GM19193 (cell line): ENCODE results near the gene ATXN7L3.

ENCODE experiments used
- POLR2A ChIP-seq: IDR thresholded peaks from 4 replicates; pipeline ENCODE4 v1.6.1; 2011; ENCODE audit not compliant: insufficient read depth, insufficient read length; ENCODE audit errors: extremely low read depth

Gene ATXN7L3

DNA sequence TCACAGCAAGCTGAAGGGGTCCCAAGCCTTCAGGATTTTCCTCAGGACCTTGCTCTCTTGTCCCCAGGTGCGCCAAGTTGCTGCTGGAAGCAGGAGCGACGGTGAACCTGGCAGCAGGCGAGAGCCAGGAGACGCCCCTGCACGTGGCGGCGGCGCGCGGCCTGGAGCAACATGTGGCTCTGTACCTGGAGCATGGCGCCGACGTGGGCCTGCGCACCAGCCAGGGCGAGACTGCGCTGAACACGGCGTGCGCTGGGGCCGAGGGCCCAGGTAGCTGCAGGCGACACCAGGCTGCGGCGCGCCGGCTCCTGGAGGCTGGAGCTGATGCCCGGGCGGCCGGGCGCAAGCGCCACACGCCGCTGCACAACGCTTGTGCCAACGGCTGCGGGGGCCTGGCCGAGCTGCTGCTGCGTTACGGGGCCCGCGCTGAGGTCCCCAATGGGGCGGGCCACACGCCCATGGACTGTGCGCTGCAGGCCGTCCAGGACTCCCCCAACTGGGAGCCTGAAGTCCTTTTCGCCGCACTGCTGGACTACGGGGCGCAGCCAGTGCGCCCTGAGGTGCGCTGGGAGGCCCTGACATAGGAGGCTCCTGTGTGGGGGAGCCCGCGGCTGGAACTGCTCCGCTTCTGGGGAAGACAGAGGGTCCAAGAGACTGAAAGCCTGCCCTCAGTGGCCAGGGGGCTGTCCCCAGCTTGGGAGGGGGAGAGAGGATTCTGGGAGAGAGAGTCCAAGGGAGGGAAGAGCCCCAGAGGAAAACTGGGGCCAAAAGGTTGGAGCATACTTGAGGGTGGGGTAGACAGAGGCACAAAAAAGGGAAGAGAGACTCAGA lies 22.8 kb downstream of the ATXN7L3 start:
- no peak for TF ChIP-seq POLR2A

DNA sequence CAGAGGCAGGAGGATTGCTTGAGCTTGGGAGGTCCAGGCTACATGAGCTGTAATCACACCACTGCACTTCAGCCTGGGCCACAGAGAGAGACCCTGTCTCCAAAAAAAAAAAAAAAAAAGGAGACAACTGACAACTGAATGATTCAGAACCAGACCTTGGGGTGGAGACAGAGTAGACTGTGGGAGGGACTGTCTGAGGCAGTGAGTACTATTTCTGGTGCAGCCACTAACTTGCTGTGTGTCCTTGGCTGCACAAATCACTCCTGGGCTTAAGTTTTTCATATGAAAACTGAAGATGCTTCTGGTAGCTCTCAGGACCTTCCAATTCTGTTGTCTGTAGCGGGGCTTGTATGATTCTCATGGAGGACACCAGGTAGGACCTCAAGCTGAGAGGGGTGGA lies 23.4 kb downstream of the ATXN7L3 start:
- no peak for TF ChIP-seq POLR2A

DNA sequence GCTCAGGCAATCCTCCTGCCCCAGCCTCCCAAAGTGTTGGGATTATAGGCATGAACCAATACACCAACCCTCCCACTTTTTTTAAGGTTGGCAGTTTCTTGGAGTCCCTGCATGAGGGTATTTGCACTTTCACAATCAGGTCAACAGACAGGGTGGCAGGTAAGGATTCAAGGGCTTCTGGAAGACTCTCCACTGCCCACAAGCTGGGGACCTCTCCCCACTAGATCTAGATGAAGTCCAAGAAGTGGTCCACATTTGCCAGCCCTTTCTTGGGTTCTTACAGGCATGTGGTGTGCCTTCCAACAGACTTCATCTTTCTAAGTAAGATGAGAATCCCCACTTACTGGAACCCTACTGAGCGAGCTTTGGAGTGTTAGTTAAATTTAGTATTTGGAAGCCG lies 25.3 kb downstream of the ATXN7L3 start:
- no peak for TF ChIP-seq POLR2A

DNA sequence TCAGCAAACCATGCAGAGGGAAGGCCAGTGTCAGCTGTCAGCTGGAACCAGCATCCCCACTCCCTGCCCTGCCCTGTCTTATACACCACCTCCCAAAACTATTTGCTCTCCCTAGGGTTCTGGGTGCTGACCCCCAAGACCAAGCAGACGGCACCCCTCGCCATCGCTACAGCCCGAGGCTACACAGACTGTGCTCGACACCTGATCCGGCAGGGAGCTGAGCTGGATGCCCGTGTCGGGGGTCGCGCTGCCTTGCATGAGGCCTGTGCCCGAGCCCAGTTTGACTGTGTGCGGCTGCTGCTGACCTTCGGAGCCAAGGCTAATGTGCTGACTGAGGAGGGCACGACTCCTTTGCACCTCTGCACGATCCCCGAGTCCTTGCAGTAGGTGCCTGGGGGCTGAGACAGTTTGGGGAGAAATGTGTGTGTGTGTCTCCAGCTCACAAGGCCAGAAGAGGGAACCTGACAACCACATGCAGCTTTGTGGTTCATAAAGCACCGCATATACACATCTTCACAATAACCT lies 27.7 kb downstream of the ATXN7L3 start:
- TF ChIP-seq POLR2A = no peak

DNA sequence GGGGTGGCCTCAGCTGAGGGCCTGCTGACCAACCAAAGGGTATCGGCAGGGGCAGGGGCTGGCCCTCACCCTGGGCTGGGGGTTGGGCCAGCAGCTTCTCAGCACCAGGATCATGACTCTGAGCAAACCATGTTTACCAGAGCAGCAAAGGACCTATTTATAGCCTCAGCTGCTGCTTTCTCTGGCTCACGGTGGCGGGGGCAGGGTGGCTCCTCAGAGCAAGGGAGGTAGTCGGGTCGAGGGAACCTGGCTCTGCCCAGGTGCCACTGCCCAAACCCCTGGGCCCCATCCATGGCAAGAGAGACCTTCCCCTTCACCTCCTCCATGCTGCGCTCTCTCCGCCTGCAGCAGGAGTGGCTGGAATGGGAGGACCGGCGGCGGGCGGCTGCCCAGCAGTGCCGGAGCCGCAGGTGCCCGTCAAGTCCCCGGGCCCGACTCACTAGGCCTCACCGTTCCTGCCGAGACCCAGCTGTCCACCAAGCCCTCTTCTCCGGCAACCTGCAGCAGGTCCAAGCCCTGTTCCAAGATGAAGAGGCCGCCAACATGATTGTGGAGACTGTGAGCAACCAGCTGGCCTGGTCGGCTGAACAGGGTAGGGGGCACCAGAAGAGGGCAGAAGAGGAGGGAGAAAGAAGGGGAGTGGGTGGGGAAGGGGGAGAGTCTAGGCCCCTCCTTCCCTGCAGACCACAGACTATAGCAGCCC lies 29.0 kb downstream of the ATXN7L3 start, which contains the start of gene ASB16:
Gene ASB16 (plus strand): TSS at position 206 of the 703 bp plus-strand sequence. CDS start 86 bp downstream, at position 292.
- no peak for TF ChIP-seq POLR2A

DNA sequence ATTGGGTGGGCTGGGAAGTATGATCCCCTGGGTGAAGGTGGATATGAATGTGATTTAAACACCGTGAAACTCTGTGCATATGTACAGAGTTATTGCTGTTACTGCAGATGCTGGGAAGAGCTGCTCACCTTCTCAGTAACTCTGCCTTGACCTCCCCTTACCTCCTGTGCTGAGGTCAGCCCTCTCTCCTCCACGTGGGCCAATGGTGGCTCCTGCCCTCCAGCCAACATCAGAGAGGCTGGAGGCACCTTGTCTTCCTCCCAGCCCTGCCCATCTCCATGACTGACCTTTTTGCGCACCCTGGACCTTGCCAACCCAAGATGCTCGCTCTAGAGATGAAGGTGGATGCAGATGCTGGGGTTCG lies 29.6 kb downstream of the ATXN7L3 start:
- TF ChIP-seq POLR2A = no peak

DNA sequence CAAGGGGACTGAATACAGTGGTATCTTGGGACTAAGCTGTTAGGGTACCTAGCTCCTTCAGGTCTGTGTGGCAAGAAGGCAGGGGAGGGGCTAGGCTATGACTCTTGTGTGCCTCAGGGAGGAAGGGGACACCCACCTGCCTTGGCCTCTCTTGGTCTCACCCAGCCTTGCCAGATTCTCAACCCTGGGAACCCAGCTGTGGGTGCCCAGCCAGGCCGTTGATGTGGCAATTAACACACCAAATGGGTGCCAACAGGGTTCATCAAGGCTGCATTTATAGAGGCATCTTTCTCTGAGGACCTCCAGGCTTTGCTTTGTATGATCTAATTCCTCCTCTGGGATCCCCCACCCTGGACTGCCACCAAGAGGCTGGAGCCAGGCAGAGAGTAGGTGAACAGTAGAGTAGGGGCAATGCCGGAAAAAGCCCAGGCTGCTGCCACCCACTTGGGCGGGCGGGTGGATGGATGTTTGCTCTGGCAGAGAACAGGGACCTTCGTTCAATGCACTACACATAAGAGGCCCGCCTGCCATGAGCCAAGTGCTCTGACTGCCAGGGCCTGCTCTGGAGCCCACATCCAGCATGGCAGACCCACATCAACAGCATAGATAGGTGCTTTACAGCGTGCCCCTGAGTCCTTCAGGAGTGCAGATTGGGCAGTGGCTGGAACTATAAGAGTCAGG lies 32.4 kb downstream of the ATXN7L3 start:
- no peak for TF ChIP-seq POLR2A

DNA sequence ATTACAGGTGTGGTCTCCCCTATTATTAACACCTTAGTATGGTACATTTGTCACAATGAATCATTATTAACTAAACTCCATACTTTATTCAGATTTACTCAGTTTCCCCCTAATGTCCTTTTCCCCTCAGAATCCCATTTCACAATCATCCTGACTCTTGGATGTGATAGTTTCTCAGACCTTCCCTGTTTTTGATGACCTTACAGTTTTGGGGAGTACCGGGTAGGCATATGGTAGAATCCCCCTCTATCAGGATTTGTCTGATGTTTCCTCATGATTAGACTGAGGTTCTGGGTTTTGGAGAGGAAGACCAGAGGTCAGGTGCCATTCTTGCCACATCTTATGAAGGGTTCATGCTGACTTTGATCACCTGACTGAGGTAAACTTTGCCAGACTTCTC lies 35.2 kb downstream of the ATXN7L3 start:
- no peak for TF ChIP-seq POLR2A

DNA sequence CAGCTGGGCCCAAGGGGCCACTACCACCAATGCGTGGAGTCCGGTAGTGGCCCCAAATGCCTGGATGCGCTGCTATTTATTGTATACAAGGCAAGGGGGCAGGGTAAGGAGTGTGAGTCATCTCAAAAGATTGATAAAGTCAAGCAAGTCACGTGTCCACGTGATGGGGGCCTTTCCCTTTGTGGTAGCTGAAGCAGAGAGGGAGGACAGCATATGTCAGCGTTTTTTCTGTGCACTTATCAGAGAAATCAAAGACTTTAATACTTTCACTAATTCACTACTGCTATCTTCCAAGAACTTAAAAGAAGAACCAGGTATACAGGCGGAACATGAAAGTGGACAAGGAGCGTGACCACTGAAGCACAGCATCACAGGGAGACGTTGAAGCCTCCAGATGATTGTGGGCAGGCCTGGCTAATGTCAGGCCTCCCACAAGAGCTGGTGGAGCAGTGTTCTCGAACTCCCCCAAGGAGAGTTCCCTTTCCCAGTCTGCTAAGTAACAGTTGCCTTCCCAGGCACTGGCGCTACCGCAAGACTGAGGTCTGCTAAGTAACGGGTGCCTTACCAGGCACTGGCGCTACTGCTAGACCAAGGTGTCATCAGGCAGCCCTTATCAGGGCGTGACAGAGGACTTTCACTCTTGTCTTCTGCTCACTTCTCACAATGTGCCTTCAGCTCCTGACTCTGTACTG lies 40.0 kb downstream of the ATXN7L3 start:
- TF ChIP-seq POLR2A = no peak

DNA sequence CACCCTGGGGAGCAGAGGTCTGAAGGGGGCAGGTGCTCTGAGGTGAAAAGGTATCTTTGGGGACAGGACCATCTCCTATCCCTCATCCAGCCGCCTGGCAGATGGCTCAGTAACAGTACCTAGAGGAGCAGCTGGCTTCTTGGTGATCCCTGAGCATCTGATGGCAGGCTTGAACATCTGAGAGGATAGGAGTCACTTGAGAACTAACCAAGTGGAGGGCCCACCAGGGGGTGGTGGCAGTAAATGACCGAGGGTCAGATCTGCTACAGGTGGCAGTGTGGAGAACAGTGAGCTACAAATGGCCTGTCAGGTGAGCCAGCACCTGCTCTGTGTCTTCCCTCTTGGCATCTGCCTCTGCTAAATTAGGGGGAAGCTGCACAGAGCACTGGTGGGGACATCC lies 44.2 kb downstream of the ATXN7L3 start:
- no peak for TF ChIP-seq POLR2A

DNA sequence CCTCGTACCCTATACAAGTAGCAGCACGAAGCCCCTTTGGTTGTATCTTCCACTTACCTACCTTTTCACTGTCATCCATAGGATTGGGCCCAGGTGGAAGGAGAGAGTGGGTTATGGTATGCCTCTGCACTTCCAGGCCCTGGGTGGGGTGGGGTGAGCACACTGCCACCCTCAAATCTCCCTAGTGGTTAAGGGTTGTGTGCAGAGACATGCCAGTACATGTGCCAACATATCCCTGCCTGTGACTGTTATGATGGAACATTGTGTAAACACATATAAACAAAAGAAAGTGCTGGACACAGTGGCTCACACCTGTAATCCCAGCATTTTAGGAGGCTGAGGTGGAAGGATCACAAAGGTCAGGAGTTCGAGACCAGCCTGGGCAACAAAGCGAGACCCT lies 46.8 kb downstream of the ATXN7L3 start:
- no peak for TF ChIP-seq POLR2A

DNA sequence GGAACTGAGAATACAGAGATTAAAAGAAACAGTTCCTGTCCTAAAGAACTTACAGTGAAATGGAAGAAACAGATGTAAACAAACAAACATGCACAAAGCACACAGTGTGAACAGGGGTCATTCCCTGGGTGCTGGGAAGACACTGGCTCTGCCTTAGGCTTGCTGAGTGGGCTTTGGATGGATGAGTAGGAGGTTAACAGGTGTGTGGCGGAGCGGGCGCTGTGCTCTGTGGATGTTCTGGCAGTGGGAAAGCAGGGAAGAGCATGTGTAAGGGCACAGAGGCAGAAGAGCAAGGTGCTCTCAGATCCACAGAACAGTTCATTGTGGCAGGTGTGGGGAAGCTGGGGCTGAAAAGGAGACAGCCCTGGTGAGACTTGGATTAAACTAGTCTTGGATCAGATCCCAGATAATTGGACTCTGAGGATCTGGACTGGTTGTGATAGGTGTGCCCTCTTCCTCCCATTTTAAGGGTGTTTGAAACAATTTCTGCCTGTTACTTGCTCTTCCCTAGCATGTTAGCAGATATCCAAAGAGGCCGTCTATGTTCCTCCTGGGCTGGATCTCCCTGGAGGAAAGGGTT lies 49.8 kb downstream of the ATXN7L3 start:
- TF ChIP-seq POLR2A = no peak

DNA sequence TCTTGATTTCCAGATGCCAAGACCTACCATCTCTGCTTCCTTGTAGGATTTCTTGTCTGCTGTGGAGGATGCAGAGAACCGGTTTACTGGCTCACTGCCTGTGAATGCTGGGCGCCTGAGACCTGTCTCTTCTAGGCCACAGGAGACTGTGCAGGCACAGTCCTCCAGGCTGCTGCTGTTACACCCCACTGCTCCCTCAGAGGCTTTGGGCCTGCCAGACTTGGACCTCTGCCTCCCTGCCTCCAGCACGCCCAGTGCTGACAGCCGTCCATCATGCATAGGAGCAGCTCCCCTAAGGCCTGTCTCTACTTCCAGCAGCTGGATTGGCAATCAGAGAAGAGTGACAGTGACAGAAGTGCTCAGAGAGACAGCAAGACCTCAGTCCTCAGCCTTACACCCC lies 51.9 kb downstream of the ATXN7L3 start:
- TF ChIP-seq POLR2A = no peak
